ENCODE measurements around the gene KDM6A. TPM values are rescaled to one million over a fixed set of nuclear protein-coding genes. Genes with fewer than 3 reads are reported as not detected.

The KDM6A gene
- total RNA-seq, 1 experiment from 2014 or later = 45.0 TPM

GRCh38 chrX:44953734-44954502, 80.9 kb downstream of the KDM6A start (continued):
- TF ChIP-seq, protein P1, sequence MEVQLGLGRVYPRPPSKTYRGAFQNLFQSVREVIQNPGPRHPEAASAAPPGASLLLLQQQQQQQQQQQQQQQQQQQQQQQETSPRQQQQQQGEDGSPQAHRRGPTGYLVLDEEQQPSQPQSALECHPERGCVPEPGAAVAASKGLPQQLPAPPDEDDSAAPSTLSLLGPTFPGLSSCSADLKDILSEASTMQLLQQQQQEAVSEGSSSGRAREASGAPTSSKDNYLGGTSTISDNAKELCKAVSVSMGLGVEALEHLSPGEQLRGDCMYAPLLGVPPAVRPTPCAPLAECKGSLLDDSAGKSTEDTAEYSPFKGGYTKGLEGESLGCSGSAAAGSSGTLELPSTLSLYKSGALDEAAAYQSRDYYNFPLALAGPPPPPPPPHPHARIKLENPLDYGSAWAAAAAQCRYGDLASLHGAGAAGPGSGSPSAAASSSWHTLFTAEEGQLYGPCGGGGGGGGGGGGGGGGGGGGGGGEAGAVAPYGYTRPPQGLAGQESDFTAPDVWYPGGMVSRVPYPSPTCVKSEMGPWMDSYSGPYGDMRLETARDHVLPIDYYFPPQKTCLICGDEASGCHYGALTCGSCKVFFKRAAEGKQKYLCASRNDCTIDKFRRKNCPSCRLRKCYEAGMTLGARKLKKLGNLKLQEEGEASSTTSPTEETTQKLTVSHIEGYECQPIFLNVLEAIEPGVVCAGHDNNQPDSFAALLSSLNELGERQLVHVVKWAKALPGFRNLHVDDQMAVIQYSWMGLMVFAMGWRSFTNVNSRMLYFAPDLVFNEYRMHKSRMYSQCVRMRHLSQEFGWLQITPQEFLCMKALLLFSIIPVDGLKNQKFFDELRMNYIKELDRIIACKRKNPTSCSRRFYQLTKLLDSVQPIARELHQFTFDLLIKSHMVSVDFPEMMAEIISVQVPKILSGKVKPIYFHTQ (CRISPR knock-in tag; IDR thresholded peaks at IDR 0.05) = no peak
- no peak for TF ChIP-seq ZNF219 (CRISPR knock-in tag; IDR thresholded peaks at IDR 0.05; ENCODE audit: borderline replicate concordance)
- no peak for TF ChIP-seq SOX15 (CRISPR knock-in tag; IDR thresholded peaks at IDR 0.05)
- TF ChIP-seq, protein P2, sequence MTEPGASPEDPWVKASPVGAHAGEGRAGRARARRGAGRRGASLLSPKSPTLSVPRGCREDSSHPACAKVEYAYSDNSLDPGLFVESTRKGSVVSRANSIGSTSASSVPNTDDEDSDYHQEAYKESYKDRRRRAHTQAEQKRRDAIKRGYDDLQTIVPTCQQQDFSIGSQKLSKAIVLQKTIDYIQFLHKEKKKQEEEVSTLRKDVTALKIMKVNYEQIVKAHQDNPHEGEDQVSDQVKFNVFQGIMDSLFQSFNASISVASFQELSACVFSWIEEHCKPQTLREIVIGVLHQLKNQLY (CRISPR knock-in tag; IDR thresholded peaks at IDR 0.05) = no peak

DNA sequence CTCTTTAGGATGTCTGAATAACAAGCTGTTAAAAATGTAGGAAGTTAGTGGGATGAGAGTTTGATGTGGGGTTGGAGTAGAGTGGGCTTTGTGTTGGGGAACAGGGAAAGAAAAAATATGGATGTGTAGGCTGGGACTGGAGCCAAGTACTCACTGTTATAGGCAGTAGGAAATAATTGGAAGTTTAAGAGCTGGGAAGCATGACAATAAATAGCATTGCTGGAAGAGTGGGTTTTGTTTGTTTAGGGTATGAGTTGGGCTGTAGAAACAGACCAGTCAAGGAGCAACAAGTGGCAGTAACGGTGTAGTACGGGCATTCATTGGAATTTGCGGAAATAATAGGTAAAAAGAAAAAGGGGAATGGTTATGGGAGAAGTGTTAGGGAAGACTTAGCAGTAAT, 81.6 kb downstream of the KDM6A start:
- peaks cover 43% of the 10 kb centered on the region for H3K4me1 Mint-ChIP-seq
- TF ChIP-seq, protein P3, sequence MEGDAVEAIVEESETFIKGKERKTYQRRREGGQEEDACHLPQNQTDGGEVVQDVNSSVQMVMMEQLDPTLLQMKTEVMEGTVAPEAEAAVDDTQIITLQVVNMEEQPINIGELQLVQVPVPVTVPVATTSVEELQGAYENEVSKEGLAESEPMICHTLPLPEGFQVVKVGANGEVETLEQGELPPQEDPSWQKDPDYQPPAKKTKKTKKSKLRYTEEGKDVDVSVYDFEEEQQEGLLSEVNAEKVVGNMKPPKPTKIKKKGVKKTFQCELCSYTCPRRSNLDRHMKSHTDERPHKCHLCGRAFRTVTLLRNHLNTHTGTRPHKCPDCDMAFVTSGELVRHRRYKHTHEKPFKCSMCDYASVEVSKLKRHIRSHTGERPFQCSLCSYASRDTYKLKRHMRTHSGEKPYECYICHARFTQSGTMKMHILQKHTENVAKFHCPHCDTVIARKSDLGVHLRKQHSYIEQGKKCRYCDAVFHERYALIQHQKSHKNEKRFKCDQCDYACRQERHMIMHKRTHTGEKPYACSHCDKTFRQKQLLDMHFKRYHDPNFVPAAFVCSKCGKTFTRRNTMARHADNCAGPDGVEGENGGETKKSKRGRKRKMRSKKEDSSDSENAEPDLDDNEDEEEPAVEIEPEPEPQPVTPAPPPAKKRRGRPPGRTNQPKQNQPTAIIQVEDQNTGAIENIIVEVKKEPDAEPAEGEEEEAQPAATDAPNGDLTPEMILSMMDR (IDR thresholded peaks at IDR 0.05) = no peak
- TF ChIP-seq ESRRA (CRISPR knock-in tag; IDR thresholded peaks at IDR 0.05; ENCODE audit: borderline replicate concordance) (no peak), E2F5 (CRISPR knock-in tag; IDR thresholded peaks at IDR 0.05) (no peak), PRRX2 (CRISPR knock-in tag; IDR thresholded peaks at IDR 0.05) (no peak), HMGA2 (CRISPR knock-in tag; IDR thresholded peaks at IDR 0.05) (no peak), MYBL2 (CRISPR knock-in tag; IDR thresholded peaks at IDR 0.05) (no peak), ATF6 (CRISPR knock-in tag; IDR thresholded peaks at IDR 0.05) (no peak), ZNF263 (CRISPR knock-in tag; IDR thresholded peaks at IDR 0.05; ENCODE audit: low read depth) (no peak), JUN (CRISPR knock-in tag; IDR thresholded peaks at IDR 0.05) (no peak), NFYB (CRISPR knock-in tag; conservative IDR thresholded peaks at IDR 0.05; ENCODE audit: low read depth) (no peak)
- H3K27ac Mint-ChIP-seq = peak overlapping the region; percentile 81
- ChIA-PET POLR2A (no interaction called here), CTCF (no interaction called here)
- peaks cover 9% of the 10 kb centered on the region for H3K36me3 Mint-ChIP-seq
- ATAC-seq (no peak), DNase-seq (ENCODE audit: low spot score) (no peak)
- no peaks in the 10 kb centered on the region for H3K9me3 Mint-ChIP-seq
- peak overlapping the region; percentile 56 for H3K4me3 Mint-ChIP-seq
- H3K27me3 Mint-ChIP-seq (ENCODE audit: low read depth) = no peaks in the 10 kb centered on the region

DNA sequence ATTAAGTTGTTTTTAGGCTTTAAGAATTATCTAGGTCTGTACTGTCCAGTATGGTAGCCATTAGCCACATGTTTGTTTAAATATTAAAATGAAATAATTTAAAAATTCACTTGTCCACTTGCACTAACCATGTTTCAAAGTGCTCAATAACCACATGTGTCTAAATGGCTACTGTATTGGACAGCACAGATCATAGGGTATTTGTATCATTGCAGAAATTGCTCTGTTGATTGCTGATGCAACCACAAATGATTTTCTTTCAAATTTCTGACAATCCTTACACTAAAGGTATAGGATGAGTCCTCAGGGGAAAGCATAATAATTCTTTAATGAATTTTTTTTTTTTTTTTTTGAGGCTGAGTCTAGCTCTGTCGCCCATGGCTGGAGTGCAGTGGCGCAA, 84.9 kb downstream of the KDM6A start:
- Mint-ChIP-seq H3K27ac (no peak overlapping the region), H3K4me1 (peaks cover 35% of the 10 kb centered on the region), H3K9me3 (no peaks in the 10 kb centered on the region), H3K36me3 (peaks cover 22% of the 10 kb centered on the region), H3K27me3 (ENCODE audit: low read depth) (no peaks in the 10 kb centered on the region), H3K4me3 (no peak overlapping the region)
- ATAC-seq (no peak), DNase-seq (ENCODE audit: low spot score) (no peak)
- TF ChIP-seq ZNF671 (CRISPR knock-in tag; IDR thresholded peaks at IDR 0.05) = no peak
- TF ChIP-seq USF2 (CRISPR knock-in tag; IDR thresholded peaks at IDR 0.05) = no peak
- no peak for TF ChIP-seq E2F5 (CRISPR knock-in tag; IDR thresholded peaks at IDR 0.05)
- TF ChIP-seq IRF1 (CRISPR knock-in tag; IDR thresholded peaks at IDR 0.05) = no peak
- POLR2A ChIA-PET = interaction anchor here (0.6 kb wide), 1 partner anchor 85 kb away, joined by 3 read pairs; the partner anchor contains the start of gene KDM6A
- CTCF ChIA-PET = no interaction called here

Measured in WTC11 (cell line).